Activated CD8-positive, alpha-beta memory T cell treated with anti-CD3 and anti-CD28 coated beads, Interleukin-2, amount 50 U/mL, for 24 hours (primary cell): ENCODE measurements around the gene ARHGEF28.

Experiments used
- DNase-seq: peaks from one replicate; pipeline ENCODE4 v3.0.0-alpha.2; 2020; ENCODE audit errors: extremely low read depth

The ARHGEF28 gene

DNA sequence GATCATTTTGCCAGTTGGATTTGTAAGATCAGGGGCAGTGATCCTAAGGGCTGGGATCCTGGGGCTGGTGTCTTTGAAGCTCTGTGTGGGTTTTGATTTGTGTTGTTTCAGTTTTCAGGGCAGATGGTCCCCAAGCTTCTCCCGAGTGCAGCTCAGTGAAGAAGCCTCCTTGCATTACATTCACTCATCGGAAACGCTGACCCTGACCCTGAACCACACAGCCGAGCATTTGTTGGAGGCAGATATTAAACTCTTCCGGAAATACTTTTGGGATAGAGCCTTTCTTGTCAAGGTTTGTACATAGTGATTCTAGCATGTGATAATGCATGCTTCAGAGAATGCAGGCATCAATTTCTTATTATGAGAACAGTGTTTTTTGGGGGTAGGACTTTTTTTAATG is 150.4 kb downstream of the ARHGEF28 start:
- no peak for DNase-seq

DNA sequence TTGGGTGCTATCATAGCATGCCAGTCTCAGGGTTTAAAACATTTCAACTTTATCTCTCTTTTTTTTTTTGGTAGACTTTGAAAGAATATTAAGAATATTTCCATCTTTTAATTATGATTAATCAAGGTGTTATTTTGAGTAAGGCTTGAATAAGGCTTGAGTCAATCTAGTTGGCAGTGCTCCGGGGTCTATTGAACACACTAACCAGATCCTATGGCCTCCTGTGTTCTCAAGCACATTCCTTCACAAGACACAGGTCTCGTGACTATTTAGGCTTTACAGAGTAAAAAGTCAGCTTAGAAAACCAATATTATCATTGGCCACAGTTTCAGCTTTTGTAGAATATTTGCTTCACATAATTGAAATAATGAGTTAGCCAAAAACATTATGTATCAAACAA is 151.2 kb downstream of the ARHGEF28 start:
- no peak for DNase-seq

DNA sequence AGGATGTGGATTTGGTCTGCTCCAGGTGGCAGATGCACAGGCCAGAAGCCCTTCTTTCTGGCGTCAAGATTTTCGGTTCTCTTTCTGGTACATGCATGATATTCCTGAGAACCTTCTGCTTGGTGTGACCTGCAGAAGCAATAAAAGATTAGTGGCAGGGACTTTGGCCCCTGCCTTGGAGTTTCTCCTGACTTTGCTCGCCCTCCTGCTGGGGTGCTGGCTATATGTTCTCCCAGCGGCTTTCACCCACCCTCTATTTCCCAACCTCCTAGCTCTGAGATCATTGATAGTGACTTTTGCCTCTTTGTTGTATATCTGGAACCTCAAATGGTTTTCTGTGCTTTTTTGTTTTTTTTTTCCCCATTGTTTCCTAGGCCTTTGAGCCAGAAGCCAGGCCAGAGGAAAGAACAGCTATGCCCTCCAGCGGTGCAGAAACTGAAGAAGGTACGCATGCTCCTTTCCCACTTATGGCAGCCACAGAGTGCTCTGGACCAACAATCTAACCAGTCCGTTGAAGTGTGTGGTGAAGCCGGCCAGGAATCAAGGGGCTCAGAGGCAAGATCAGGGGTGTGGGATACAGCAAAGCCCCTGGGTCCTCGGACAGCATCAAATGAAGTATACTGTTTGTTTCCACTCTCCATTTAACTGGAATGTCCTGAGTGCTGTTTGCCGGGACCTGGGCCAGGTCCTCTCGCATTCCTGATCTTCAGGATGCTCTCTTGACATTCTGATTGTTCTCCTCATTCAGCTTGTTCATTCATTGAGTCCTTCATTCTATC is 154.5 kb downstream of the ARHGEF28 start:
- DNase-seq, result no peak

DNA sequence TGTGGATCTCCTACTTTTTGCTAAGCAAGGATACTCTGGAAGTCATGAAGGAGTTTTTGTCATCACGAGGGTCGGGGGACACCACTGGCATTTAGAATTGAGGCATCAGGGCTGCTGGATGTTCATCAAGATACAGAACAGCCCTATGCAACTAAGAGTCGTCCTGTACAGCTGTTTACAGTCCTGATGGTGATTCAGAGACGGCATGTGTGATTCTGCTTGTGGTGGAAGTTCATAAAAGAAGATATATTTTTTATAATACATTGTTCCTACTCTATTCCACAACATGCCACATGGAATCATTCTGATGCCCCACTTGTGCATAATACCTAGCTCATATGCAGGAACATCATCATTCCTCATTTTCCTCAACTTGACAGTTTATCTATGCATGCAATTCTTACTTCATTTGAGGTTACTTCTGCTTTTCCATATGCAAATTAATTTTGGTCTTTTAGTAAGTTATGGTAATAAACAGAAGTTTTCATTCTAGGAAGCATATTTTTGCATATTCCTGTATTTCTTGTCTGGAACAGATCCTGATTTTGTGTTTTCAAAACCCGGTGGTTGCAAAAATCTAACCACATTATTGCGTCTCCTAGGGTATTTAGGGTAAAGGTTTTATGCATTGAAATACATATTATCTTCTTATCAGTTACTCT is 155.2 kb downstream of the ARHGEF28 start:
- DNase-seq, result no peak

DNA sequence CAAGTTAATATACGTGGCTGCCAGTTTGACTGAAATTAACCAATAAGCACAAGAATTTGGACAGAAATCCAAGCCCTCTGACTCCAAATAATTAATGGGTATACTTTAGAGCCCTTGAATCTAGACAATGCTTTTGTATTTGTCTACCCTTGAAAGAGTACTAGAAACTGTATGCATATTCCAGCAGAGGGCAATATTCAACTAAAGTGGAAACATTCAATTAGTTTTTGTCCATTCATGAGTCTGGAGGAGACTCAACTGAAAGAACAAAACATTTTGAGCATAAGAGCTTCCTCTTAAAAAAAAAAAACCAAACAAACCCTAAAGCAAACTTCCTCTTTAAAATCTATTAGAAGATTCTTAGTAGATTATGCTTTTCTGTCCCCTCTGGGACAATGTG is 157.8 kb downstream of the ARHGEF28 start:
- no peak for DNase-seq

DNA sequence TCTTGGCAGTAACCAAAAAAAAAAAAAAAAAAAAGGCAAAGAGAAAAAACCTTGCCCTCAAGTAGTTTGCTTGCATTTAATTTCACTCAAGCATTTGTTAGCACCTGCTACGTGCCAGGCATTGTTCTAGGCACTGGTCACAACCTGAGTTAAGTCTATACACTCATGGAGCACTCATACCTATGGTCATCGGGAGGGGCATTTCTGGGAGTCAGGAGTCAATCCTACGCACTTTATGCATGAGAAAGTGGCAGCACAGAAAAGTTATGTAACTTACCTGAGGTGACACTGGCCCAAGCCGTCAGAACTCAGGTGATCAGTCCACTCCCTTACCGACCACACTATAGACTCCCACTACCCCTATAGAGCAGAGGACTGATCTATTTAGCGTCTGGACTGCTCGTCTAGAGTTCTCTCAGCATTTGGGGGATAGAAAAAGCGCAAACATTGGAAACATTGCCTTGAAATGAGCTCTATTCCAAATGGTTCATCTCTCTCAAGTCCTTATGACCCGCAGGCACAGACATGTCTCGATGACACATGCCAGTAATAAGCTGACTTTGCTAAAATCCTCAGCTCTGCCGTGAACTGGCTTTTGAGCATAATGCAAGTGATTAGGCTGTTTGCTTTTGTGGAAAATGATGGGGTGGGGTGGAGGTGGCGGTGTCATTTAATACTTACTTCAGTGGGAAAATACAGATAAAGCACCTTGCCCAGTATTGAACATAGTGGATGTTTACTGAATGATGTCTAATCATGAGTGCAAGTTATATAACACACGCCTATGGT is 160.2 kb downstream of the ARHGEF28 start:
- DNase-seq, result no peak

DNA sequence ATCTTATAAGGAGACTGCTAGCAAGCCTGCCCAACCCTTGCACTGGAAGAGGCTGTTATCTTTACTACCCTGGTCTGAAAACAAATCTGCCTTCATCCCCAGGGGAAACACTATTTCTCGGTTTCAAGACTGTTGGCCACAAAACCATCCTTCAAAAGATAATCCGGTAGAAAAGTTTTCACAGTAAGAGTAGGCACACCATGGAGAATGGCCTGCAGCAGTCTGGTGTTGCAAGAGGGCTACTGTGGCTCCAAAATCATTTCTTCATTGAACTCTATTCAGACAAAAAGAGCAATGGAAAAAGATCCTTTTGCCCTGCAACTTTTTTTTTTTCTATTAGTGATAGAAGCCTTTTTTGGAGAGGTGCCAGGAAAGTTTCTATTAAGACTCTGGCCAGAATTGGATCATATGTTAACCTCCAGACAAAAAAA is 163.9 kb downstream of the ARHGEF28 start:
- DNase-seq, result no peak

DNA sequence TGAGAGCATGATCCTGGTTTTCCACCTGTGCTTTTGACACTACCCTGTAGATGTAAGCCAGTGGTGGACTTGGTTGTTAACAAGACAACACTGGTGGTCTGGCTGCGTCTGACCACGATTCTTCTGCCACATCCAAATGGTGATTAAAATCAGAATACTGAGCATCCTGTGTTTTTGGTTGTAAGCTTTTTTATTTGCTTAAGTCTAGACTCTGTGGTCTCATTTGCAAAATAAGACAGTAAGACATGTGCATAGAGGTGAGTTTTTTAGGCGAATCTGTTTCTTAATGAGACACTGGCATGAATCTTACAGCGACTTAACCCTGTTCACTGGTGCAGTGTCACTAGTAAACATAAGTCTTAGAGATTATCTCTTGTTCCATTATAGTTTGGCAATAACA is 165.4 kb downstream of the ARHGEF28 start:
- DNase-seq, result no peak

DNA sequence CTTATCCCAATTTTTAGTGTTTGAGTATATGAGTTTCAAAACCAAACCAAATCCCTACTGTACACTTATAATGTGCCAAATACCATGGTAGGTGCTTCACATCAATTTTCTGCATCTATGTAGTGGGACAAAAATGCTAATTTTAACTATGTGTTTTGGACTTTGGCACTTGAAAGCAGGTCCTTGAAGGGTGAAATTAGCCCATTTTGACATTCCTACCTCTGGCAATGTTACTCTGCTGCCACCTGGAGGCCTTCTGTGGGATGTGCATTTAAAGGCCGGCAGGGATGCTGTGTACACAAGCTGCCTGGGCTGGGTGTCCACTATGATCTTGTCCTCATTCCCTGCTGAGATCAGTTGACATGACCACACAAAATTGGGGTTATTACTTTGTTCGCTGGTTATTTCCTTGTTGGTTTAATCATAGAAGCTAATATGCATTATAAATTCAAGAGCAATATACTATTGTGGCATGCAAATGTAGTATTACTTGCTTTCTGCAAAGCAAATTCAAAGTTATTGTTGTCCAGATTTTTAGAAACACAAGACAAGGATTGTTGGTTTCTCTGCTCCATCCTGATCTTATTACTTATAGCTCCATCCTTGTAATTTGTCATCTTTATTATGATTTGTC is 166.8 kb downstream of the ARHGEF28 start:
- DNase-seq, result peak; percentile 21

DNA sequence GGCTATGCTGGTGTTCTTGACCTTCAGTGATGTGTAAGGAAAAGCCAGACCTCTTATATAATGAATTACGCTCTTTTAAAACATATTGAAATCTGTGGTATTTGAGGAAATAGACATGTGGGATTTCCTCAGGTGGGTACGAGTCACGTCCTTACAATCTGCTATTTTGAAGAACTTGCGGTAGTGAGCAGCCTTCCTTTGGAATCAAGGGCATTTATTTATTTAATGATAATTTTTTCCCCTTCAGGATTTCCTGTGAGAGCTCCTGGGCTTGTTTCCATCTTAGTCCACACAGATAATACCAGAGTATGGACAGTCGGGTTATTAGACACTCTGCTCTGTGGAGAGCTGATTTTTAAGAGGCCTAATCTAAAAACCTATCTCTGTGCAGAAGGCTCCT is 167.9 kb downstream of the ARHGEF28 start:
- DNase-seq, result no peak

DNA sequence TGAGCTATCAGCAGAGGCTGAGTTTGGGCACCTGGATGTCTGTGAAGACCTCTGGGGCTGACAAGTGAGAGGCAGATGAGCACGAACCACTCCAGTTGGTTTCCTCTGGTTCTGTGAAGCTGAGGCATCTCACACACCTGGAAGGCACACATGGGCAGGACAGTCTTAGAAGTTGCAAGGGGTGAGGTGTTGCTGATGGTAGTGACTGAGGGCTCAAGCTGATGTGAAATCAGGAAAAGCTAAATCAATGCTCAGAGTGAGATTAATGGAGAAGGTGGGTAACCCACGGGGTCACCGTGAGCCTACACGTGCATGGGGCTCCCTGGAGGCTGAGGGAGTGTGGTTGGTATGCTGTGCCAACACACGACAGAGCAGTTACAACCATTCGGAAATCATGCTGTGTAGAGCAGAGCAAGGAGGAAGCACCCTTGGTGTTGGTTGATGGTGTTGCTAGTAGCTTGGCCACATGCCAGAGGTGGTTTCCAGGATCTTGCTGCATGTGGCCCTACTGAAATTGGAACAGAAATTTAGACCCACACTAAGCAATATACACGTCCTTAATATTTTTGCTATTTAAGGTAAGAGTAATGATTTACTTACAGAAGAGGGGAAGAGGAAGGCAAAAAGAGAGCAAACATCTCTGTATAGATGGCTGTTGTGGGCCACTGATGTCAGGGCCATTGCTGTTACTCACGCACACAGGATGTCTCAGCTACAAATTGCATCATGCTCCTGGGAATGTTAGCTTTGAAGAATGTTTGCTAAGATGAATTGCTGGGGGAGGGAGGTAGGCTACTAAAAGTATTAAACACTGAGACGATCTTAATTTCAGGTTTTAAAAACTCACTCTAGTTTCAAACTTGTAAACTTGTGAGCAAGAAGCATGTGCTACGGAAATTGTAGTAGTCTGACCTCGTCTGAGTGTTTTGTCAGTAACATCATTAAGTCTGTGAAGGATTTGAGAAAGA is 170.5 kb downstream of the ARHGEF28 start:
- no peak for DNase-seq

DNA sequence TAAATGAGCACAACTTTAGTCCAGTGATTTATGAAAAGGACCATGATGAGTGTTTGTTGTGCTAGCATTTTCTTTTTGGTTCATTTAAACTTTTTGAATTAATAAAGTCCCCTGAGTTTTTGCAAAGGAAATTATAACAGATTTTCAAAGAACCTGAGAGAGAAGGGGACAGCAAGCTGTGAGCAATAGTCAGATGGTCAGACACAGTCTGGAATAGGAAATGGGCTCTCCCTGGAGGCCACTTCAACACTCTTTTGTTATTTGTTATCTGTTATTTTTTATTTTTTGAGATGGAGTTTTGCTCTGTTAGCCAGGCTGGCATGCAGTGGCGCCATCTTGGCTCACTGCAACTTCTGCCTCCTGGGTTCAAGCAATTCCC is 171.1 kb downstream of the ARHGEF28 start:
- DNase-seq, result no peak

DNA sequence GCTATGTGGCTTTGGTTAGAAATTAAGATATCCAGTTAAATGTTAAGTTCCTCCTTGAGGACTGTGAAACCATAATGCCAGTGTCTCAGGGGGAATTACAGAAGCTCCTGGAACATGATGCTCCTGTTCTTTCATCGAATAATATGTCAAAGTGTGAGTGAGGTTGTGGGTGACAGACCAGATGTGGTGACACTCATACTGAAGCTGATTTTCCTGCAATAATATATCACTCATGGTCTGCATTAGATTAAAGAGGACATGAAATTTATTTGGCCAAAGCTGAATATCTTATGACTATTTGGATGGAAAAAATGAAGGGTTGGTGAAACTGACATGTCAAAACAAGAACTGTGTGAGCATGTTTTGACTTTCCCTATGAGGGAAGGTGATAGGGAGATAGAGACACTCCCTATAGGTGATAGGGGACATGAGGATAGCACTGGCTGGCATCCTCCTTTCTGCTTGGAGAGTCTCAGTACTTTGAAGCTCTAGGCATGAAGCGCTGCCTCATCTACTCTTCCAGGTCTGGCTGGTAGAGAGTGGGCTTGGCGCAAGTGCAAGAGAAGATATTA is 173.5 kb downstream of the ARHGEF28 start:
- no peak for DNase-seq

DNA sequence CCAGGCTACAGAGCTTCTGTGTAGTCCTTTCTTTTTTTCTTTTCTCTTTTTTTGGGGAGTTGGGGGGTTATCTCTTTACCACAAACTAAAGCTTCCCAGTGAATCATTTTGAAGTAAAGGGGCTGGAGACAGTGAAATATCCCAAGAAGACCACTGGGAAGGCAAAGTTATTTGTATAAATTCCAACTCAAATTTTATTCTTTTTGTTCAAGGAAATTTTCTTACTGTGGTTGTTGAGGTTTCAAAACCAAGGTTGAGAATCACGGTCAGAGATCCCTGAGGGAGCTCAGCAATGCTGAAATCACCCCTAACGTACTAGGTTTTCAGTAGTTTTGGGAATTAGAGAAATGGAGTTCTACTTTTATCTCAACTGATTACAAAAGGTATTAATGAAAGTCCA is 175.7 kb downstream of the ARHGEF28 start:
- no peak for DNase-seq

DNA sequence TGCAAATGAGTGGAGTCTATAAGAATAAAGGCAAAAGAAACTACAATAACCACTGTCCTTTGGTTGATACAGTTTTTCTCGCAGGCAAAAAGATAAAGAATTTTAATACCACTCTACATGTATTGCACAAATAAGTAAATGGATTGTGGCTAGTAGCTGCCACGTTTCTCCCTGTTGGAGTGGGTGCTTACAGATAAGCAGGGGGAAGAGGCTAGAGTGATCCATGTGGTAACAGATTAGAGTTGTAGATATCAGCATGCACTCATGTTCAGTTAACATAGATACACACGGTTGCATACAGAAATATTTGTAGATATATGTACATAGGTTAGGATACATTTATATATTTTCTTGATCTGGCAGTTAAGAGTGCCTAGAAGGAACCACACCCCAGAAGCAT is 179.5 kb downstream of the ARHGEF28 start:
- DNase-seq, result no peak

DNA sequence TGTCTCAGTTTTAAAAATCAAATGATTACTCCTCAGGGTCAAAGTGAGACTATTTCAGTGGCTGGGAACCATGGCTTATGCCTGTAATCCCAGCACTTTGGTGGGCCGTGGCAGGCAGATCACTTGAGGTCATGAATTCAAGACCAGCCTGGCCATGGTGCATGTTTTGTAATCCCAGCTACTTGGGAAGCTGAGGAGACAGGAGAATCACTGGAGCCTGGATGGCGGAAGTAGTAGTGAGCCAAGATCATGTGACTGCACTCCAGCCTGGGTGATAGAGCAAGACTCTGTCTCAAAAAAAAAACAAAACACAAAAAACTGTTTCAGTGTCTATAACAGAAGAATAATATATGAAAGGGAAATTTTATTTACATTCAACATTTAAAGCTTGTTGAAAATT is 182.9 kb downstream of the ARHGEF28 start:
- DNase-seq, result no peak

DNA sequence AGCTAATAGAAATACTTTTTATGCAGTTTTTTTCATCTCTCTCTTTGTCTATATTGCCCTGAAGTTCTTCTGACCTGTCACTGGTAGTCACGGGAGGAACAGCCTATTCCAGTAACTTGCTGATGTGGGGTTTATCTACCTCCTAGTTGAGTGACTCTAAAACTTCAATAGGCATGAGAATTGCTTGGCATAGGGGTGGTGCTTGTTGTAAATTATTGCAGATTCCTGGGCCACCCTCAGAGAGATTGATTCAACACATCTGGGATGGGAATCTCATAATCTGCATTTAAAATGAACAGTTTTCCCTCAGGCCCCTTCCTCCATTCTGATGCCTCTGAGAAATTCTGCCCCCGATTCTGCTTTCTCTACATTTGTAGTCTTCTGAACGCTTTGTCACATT is 184.4 kb downstream of the ARHGEF28 start:
- no peak for DNase-seq

DNA sequence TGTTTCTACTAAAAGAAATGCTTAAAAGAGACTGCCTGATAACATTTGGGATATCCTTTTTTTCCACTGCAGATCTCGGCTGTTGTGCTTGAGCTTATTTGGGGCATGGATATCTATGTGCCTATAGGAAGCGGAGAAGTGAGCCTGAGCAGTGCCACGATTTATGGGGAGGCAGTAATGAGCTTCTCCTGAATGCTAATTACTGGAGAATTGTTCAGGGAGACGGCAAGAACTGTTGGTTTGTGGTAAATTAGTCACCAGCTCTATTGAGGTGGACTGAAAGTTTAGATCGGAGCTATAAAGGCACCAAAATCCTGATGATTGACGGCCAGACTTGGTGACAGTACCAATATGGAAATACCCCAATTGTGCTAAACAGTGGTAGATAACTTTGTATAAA is 186.5 kb downstream of the ARHGEF28 start:
- DNase-seq, result no peak

DNA sequence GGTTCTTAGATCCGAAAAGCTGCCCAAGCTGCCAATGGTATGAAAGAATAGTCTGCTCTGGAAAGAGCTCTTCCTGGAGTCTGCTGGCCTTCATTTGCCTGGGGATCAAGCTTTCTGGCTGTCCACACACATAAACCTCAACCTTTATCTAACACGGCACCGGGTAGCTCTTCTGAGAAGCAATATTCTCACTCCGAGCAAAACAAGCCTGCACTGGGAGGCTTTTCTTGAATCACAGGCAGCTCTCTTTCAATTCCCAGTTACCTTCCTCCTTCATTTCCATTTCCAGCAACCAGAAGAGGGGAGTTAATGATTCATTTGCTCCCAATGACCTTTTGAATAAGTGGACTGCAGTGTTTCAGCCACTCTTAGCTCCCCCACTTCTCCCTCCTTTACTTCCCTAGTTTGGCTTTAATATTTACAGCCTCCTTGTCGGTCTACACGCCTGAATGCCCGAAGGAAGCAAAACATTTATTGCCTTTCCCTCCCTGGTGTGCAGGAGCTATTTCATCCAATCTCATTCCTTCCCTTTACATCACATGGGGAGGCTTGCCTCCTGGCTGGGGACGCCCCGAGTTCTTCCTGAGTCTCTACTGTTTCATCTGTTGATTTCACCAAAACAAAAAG is 187.1 kb downstream of the ARHGEF28 start:
- DNase-seq, result no peak

DNA sequence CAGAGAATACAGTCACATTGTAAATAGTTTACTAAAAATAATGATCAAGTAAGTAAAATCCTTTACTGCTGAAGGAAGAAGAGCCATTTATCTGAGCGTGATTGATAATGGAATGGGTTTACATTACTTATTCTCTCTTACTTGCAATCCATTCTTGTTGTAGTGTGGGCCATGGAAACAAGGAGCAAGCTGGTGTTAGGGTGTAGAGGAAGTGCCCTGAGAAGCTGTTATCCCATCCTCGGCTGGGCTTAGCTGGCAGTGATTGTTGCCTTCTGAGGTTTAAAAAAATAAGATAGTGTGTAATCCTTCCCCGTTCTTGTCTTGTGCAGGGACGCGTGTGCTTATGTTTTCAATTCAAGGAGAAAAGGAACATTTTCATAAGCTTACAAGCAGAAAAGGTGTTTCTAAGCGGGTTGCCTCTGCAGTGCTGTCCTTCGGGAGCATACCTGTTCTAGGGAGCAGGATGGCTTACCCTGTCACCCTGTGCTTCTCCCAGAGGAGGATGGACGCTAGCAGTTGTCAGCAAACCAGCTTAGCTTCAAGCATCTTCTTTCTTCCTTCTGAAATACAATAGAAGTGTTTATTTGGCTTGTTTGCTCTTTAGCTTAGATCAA is 188.3 kb downstream of the ARHGEF28 start:
- DNase-seq, result no peak
